GM21825 (cell line): ENCODE measurements around the gene FAR2.
"Not testable (repeated sequence)": the region's sequence is repeated elsewhere in the genome, so short reads cannot be mapped to it uniquely, and the experiment has no call there.

Experiments
- ATAC-seq: cut with Tn5 transposase; IDR thresholded peaks from one replicate; pipeline ENCODE4 v1.9.1; 2021; ENCODE audit warnings: mild to moderate bottlenecking, moderate library complexity; ENCODE audit not compliant: unreplicated experiment

Gene FAR2

GRCh38 chr12:29148911-29149690 is at the start of gene FAR2:
FAR2 (plus strand) TSS chr12:29149278; CDS start chr12:29270450, 121,172 bp downstream.
- no peak for ATAC-seq

GRCh38 chr12:29102741-29103140 is 46.3 kb upstream of the FAR2 start:
- ATAC-seq, result no peak

- peak; percentile 97 for ATAC-seq
Measured at GRCh38 chr12:29103539-29103974, 45.5 kb upstream of the FAR2 start.

GRCh38 chr12:29104516-29104915 is 44.6 kb upstream of the FAR2 start:
- no peak for ATAC-seq

- peak; percentile 63 for ATAC-seq
Measured at GRCh38 chr12:29110506-29111442, 38.3 kb upstream of the FAR2 start.

- ATAC-seq, result no peak
Measured at GRCh38 chr12:29113101-29113500, 36.0 kb upstream of the FAR2 start.

- ATAC-seq, result no peak
Measured at GRCh38 chr12:29116414-29116813, 32.7 kb upstream of the FAR2 start.

- no peak for ATAC-seq
Measured at GRCh38 chr12:29131539-29131938, 17.5 kb upstream of the FAR2 start.

- ATAC-seq, result no peak
Measured at GRCh38 chr12:29132316-29132715, 16.8 kb upstream of the FAR2 start.

- no peak for ATAC-seq
Measured at GRCh38 chr12:29133181-29133580, 15.9 kb upstream of the FAR2 start.

- ATAC-seq, result no peak
Measured at GRCh38 chr12:29133680-29134079, 15.4 kb upstream of the FAR2 start.

- not testable (repeated sequence) for ATAC-seq
Measured at GRCh38 chr12:29138256-29138655, 10.8 kb upstream of the FAR2 start.

GRCh38 chr12:29138855-29139254 is 10.2 kb upstream of the FAR2 start:
- not testable (repeated sequence) for ATAC-seq

- no peak for ATAC-seq
Measured at GRCh38 chr12:29145372-29146170, 3.5 kb upstream of the FAR2 start.

- no peak for ATAC-seq
Measured at GRCh38 chr12:29146196-29146595, 2.9 kb upstream of the FAR2 start.

GRCh38 chr12:29147731-29148595 is 1.1 kb upstream of the FAR2 start:
- no peak for ATAC-seq

GRCh38 chr12:29148596-29148910 is 525 bp upstream of the FAR2 start:
- ATAC-seq, result no peak

- ATAC-seq, result no peak
Measured at GRCh38 chr12:29149691-29150281, 708 bp downstream of the FAR2 start.

- no peak for ATAC-seq
Measured at GRCh38 chr12:29150462-29150861, 1.4 kb downstream of the FAR2 start.
